Central memory CD8-positive, alpha-beta T cell (primary cell): ENCODE data around the gene SYT3.
A peak's percentile ranks its signal among the peaks of the same experiment; 100 is the strongest.

Source experiments
- ATAC-seq: fragments of 150-1000 bp; cut with Tn5 transposase; replicated peaks from 2 replicates; pipeline ENCODE4 v1.10.0; 2022; ENCODE audit warnings: mild to moderate bottlenecking, moderate FRiP score, moderate number of reproducible peaks; ENCODE audit not compliant: poor library complexity, severe bottlenecking; ENCODE audit errors: extremely low read depth
- DNase-seq, 2 donors: peaks; one replicate each; pipeline ENCODE4 v3.0.0; 2021; ENCODE audit warnings: low spot score in 2 of 2
- H3K27ac Mint-ChIP-seq: one replicate; pipeline ENCODE4 v1.8.0; 2022; ENCODE audit warnings: low read depth, mild to moderate bottlenecking, moderate library complexity, mixed read lengths
- H3K27me3 Mint-ChIP-seq: one replicate; pipeline ENCODE4 v1.8.0; 2022; ENCODE audit warnings: mixed read lengths
- H3K36me3 Mint-ChIP-seq: one replicate; pipeline ENCODE4 v1.8.0; 2022; ENCODE audit warnings: mild to moderate bottlenecking, moderate library complexity, mixed read lengths; ENCODE audit not compliant: insufficient read depth
- H3K4me1 Mint-ChIP-seq: one replicate; pipeline ENCODE4 v1.8.0; 2022; ENCODE audit warnings: mixed read lengths
- H3K4me3 Mint-ChIP-seq: one replicate; pipeline ENCODE4 v1.8.0; 2022; ENCODE audit warnings: mild to moderate bottlenecking, moderate library complexity, mixed read lengths
- H3K9me3 Mint-ChIP-seq: one replicate; pipeline ENCODE4 v1.8.0; 2022; ENCODE audit warnings: mixed read lengths

The SYT3 gene, protein sequence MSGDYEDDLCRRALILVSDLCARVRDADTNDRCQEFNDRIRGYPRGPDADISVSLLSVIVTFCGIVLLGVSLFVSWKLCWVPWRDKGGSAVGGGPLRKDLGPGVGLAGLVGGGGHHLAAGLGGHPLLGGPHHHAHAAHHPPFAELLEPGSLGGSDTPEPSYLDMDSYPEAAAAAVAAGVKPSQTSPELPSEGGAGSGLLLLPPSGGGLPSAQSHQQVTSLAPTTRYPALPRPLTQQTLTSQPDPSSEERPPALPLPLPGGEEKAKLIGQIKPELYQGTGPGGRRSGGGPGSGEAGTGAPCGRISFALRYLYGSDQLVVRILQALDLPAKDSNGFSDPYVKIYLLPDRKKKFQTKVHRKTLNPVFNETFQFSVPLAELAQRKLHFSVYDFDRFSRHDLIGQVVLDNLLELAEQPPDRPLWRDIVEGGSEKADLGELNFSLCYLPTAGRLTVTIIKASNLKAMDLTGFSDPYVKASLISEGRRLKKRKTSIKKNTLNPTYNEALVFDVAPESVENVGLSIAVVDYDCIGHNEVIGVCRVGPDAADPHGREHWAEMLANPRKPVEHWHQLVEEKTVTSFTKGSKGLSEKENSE

DNA sequence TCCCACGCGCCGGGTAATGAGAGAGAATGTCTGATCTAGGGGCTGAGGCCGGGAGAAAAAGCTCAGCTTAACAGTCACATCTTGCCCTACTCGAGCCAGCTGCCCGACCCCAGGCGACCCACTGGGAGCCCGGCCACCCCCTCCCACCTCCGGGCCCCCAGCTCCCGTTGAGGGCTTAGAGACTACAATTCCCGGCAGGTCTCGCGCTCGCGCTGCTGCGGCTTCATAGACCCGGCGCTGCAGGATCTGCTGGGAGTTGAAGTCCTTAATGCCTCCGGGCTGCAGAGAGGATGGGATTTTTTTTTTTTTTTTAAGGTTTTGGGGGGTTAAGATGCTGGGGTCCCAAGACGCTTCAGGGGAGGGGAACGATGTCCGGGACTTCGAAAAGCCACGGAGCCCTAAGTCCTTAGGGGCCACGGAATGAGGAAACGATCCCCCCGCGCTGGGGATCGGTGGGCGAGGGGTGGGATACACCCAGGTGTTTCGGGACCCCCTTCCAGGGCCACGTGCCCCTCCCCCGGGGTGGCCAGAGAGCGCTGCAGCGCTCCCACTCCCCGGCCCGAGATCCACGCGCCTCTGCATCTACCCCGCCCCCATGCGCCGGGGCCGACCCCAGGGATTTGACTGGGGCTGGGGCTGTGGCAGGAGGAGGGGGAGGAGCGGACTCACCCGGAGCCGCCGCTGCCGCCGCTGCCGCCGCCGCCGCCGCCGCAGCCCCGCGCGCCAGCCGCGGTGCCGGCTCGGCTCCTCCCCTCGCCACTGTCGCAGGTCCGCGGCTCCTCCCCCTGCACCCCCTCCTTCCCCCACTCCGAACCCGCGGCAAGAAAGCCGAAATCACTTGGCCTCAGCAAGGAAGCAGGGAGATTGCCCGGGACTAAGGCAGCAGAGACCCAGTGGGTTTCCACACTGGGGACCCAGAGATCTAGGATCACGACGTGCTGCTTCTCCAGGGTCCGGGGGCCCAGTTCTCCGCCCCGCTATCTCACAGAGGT, at the start of gene SYT3:
SYT3 (minus strand) TSS at position 761 of the 992 bp plus-strand sequence. CDS start 2,470 bp downstream, outside the sequence.
- peak; percentile 19 for ATAC-seq
- H3K36me3 Mint-ChIP-seq, result no peaks in the 10 kb centered on the region
- H3K27ac Mint-ChIP-seq, result no peak within 1 kb of the TSS
- H3K4me1 Mint-ChIP-seq, result peaks cover 7% of the 10 kb centered on the region
- no peak for DNase-seq
- peak within 1 kb of the TSS; percentile 50 for H3K4me3 Mint-ChIP-seq
- peaks cover 34% of the 10 kb centered on the region for H3K27me3 Mint-ChIP-seq
- H3K9me3 Mint-ChIP-seq, result no peaks in the 10 kb centered on the region

DNA sequence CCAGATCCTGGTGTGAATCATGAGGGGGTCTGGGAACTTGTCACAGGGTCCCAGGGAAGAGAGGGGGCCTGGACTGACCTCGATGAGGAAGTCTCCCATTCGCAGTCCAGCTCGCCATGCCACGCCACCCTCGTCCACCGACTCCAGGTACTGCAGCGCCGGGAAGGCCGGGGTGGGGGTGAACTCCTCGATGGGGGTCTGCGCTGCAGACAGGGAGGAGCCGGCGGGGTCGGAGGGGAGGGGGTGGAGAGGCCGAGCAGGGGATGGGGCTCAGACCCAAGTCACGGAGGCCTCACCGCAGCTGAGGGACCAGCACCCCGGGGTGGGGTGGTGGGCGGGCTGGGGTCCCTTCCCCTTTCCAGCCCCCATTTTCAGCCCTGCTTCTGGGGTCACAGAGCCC, 49.1 kb upstream of the SYT3 start:
- H3K27me3 Mint-ChIP-seq, result peaks cover 74% of the 10 kb centered on the region
- H3K4me3 Mint-ChIP-seq, result no peak overlapping the region
- peaks cover 6% of the 10 kb centered on the region for H3K36me3 Mint-ChIP-seq
- H3K4me1 Mint-ChIP-seq, result no peaks in the 10 kb centered on the region
- H3K9me3 Mint-ChIP-seq, result no peaks in the 10 kb centered on the region
- DNase-seq, result no peak
- H3K27ac Mint-ChIP-seq, result no peak overlapping the region
- ATAC-seq, result no peak

DNA sequence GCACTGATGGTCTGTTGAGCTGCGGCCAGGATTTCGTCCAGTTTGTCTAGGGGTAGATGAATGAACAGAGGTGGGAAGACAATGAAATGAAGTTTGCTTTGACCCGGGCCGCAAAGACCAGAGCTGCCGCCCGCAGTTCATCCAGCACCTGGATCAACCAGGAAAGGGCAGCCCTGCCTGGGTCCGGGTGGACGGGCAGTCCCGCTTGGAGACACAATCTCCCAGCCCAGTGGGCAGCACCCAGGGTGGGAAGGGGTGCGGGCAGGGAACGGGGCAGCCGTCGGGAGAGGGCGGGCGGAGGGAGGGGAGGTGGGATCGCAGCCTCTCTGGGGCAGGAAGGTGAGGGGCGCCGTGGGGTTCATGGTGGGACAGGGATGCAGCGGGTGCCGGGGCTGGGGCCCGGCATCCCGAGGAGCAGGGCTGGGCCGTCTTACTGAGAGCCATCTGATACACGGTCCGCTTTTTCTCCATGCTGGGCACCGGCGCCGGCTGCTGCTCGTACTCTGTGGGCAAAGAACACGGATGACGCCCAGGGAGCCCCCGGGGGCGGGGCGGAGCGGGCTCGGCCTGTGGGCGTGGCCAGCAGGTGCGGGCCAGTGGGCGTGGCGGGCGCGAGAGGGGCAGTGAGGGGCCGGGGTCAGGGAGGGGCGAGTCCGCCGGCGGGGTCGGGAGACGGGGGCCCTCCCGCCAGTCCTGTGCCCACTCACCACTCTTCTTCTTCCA, 46.8 kb upstream of the SYT3 start:
- Mint-ChIP-seq H3K4me1 (no peaks in the 10 kb centered on the region), H3K27me3 (peaks cover 69% of the 10 kb centered on the region), H3K9me3 (no peaks in the 10 kb centered on the region), H3K36me3 (peaks cover 2% of the 10 kb centered on the region), H3K4me3 (no peak overlapping the region), H3K27ac (no peak overlapping the region)
- DNase-seq (no peak), ATAC-seq (no peak)

DNA sequence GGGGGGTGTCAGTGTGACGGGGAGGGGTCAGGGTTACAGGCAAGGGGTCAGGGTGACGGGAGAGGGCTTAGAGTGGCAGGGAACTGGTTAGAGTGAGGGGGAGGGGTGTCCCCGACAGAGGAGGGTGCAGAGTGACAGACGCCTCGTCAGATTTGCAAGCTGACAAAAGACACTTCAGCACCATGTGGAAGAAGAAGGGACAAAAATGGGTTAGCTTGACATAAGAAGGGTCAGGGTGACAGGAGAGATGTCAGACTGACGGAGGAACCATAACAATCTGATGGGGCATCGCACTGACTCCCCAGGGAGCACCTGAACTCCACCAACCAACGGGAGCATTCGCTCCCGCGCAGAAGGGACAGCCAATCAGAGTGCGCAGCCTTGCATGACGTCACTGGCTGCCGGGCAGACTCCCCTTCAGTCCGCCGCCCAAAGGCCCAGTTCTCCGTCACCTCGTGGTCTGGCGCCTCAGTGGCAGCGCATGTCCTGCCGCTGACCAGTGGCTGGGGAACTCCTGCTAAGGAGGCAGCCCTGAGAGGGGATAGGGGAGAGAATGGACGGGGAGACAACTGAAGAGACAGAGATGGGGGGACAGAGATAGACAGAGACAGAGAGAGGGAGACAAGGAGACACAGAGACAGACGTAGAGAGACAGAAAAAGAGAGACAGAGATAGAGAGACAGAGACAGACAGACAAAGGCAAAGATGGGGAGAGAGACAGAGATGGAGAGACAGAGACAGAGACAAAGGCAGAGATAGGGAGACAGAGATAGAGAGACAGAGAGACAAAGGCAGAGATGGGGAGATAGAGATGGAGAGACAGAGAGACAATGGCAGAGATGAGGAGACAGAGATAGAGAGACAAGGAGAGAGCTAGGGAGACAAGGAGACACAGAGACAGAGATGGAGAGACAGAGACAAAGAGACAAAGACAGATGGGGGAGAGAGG, 39.8 kb upstream of the SYT3 start:
- DNase-seq (peak; percentile 58 to 60), ATAC-seq (peak; percentile 71)
- peaks cover 15% of the 10 kb centered on the region for H3K4me1 Mint-ChIP-seq
- H3K36me3 Mint-ChIP-seq, result peaks cover 4% of the 10 kb centered on the region
- no peak overlapping the region for H3K4me3 Mint-ChIP-seq
- H3K9me3 Mint-ChIP-seq, result peaks cover 5% of the 10 kb centered on the region
- H3K27me3 Mint-ChIP-seq, result peaks cover 80% of the 10 kb centered on the region
- H3K27ac Mint-ChIP-seq, result no peak overlapping the region

DNA sequence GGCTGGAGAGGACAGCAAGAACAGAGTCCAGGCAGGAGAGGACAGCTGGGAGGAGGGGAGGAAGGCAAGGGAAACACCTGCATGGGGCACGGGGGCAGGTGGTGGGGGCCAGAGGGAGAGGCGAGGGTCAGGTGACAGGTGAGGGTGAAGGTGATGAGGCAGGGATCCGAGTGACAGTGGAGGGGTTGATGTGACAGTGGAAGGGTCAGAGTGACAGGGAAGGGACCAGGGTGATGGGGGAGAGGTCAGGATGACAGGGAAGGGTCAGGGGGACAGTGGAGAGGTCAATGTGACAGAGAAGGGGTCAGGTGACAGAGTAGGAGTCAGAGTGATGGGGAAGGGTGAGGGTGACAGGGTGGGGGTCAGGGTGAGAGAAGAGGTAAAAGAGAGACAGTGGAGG, 38.6 kb upstream of the SYT3 start:
- DNase-seq (no peak), ATAC-seq (no peak)
- H3K4me1 Mint-ChIP-seq, result peaks cover 15% of the 10 kb centered on the region
- H3K9me3 Mint-ChIP-seq, result peaks cover 5% of the 10 kb centered on the region
- H3K27ac Mint-ChIP-seq, result no peak overlapping the region
- no peak overlapping the region for H3K4me3 Mint-ChIP-seq
- H3K36me3 Mint-ChIP-seq, result peaks cover 4% of the 10 kb centered on the region
- H3K27me3 Mint-ChIP-seq, result peaks cover 80% of the 10 kb centered on the region

DNA sequence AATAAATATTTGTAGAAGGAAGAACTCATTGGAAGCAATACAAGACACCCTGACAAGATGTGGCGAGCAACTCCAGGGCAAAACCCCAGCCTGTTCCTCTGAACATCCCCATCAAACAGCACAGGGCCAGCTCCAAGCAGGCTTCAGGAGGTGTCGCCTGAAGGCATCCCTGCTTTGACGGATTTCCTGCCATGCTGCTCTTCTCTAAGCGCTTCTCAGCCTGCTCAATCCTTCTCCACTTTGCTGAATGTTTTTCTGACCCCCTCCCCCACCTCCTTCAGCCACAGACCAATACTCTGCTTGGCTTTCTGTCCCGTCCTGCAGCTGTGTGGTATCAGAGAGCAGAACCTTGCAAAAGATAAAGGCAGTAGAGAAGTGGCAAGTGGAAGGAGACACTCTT, 38.0 kb upstream of the SYT3 start:
- H3K36me3 Mint-ChIP-seq, result peaks cover 4% of the 10 kb centered on the region
- DNase-seq (no peak), ATAC-seq (no peak)
- peaks cover 83% of the 10 kb centered on the region for H3K27me3 Mint-ChIP-seq
- no peak overlapping the region for H3K4me3 Mint-ChIP-seq
- H3K9me3 Mint-ChIP-seq, result peaks cover 5% of the 10 kb centered on the region
- H3K4me1 Mint-ChIP-seq, result peaks cover 15% of the 10 kb centered on the region
- no peak overlapping the region for H3K27ac Mint-ChIP-seq

DNA sequence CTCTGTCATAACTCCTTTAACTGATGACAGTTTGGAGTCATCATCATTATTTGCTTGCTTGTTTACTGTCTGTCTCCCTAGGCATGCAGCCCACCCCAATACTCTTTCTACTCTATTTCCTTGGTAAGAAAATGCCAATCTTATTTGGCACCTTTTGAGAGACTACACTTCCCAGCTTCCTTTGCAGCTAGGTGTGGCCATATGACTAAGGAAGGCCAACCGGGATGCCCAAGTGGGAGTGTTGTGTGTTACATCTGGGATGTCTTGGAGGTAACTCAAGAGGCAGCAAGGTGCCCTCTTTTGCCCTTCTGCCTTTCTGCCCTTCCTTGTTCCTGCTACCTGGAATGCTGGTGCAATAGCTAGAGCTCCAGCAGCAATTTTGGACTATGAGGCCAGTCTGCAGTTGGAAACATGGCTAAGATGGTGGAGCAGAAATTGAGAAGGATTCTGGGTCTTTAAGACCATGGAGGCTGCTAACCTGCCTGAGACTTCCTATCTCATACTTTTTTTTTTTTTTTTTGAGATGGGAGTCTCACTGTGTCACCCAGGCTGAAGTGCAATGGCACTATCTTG, 37.0 kb upstream of the SYT3 start:
- no peak for ATAC-seq
- Mint-ChIP-seq H3K9me3 (peaks cover 5% of the 10 kb centered on the region), H3K27ac (no peak overlapping the region), H3K27me3 (peaks cover 84% of the 10 kb centered on the region), H3K4me3 (no peak overlapping the region), H3K36me3 (peaks cover 4% of the 10 kb centered on the region), H3K4me1 (peaks cover 15% of the 10 kb centered on the region)
- DNase-seq, result no peak

DNA sequence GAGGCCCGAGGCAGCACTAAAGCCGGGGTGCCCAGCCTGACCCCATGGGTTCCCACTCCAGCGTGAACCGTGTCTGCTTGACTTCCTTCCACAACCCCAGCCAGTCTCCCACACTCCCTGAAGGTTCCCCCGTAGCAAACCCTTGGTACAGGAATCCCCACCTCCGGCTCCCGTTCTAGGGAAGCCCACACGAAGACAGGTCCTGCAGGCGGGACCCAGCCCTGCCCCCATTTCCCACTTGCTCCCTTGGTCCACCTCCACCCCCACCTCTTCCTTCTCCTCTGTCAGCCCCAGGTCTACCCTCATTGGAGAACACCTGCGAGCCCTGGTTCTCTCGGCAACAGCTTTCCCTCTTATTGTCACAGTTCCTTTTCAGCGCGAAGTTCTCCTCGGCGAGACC, 33.4 kb upstream of the SYT3 start:
- H3K4me1 Mint-ChIP-seq, result peaks cover 4% of the 10 kb centered on the region

DNA sequence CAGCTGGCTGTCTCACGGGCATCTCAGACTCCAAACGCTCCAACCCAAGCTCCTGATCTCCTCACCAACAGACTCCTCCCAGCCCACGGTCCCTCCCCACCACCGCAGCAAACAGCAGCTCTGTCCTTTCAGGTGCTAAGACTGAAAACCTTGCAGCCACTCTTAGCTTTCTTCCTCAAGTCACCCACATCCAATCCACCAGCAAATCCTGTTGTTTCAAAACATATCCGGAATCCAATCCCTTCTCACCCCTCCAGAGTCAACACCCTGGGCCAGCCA, 30.4 kb upstream of the SYT3 start:
- Mint-ChIP-seq H3K27me3 (peaks cover 62% of the 10 kb centered on the region), H3K36me3 (peaks cover 6% of the 10 kb centered on the region), H3K4me3 (no peak overlapping the region), H3K4me1 (no peaks in the 10 kb centered on the region), H3K27ac (no peak overlapping the region), H3K9me3 (no peaks in the 10 kb centered on the region)
- DNase-seq (no peak), ATAC-seq (no peak)

More for the DNA sequence above, 33.4 kb upstream of the SYT3 start:
- Mint-ChIP-seq H3K9me3 (peaks cover 5% of the 10 kb centered on the region), H3K27ac (no peak overlapping the region), H3K4me3 (no peak overlapping the region), H3K27me3 (peaks cover 81% of the 10 kb centered on the region), H3K36me3 (peaks cover 3% of the 10 kb centered on the region)
- DNase-seq (no peak), ATAC-seq (no peak)

DNA sequence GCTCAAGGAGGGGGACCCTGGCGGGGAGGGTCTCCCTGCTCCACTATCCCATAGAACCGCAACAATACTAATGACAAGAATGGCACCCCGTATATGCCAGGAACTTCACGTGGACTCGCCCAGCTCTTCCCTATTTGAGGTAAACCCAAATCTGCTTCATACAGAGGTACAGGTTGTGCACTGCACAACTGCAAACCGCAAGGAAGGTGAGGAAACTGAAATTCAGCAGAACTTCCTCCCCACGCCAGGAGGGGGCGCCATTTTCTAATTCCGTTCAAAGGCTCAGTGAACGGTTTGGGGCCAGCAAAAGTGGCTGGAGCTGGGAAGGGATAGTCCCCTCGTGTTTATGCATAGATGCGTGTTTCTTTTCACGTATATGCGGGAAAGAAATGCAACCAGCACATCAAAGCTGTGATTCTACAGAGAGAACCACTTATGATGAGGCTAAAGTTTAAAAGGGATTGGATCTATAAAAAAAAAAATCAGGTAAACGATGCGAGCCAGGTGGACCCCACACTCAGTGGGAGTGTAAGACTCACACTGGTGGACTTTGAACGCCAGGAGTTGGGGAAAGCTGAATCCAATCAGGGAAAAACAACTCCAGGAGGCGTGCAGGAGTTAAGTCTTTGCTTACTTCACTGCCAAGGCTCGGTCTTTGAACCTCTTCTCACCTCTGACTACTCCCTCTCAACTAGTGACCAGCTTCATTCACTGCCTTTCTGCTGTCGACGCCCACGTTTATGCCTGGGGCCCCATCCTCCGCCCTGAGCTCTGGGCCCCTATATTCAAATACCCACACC, 29.8 kb upstream of the SYT3 start:
- Mint-ChIP-seq H3K27ac (no peak overlapping the region), H3K27me3 (peaks cover 64% of the 10 kb centered on the region), H3K4me1 (no peaks in the 10 kb centered on the region), H3K9me3 (no peaks in the 10 kb centered on the region), H3K4me3 (no peak overlapping the region), H3K36me3 (peaks cover 6% of the 10 kb centered on the region)
- DNase-seq (peak in 1 of 2 donors; percentile 12), ATAC-seq (no peak)
